Retina (tissue), 1 donor: ENCODE measurements around the gene PDZD2.
"Not testable (repeated sequence)": the region's sequence is repeated elsewhere in the genome, so short reads cannot be mapped to it uniquely, and the experiment has no call there.

ENCODE experiments used
- DNase-seq: peaks from one replicate; pipeline ENCODE4 v3.0.0-alpha.2; 2016

PDZD2 gene

DNA sequence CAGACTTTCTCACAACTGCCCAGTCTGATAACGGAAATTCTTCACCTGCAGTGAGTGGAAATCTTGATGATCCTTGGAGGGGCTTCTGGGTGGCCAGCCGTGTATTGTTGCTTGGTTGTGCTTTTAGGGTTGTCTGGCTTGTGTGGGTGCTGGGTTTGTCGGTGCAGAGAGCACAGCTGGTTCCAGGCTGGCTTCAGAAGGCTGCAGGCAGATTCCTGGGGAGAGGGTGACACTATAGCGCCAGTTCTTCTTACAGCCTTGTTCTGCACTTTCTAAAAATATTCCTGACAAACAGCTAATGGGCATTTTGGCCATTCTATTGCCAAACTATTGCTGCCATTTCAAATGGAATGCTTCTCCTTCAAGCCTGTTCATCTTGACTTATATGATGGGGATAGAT, 99.3 kb downstream of the PDZD2 start:
- no peak for DNase-seq

DNA sequence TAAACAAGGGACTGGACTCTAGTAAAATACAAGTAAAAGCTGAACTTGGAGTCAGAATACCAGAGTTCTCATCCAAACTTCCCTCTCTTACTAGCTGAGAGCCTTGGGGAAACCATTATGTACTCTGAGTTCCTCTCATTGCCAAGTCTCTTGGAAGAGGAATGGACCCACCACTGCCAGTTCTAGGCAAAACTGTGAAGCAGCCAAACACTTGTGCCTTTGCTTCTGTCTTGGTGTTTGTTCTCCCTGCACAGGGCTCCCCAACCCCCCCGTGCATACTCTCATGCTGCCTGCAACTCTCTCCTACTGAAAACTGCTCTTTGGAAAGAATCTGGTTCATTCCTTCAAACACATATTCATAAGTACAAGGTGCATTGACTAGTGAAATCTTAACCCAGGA, 102.6 kb downstream of the PDZD2 start:
- DNase-seq: no peak

DNA sequence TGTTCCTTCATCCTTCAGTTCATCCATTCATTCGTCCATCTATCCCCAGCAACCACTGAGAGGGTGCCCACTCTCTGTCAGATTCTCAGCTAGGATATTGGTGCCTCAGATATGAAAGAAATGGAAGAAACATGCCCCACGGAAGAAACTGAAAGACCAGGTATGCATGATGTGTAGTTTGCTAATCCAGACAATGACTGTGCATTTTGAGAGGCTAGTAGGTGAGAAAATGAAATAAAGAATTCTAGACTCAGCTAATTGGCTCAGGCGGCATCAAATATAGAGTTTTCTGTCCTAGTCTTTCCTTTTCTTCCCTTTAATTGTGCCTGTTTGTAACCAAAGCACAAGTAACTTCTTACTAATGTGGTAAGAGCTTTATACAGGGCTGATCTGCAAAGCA, 104.7 kb downstream of the PDZD2 start:
- DNase-seq: no peak

DNA sequence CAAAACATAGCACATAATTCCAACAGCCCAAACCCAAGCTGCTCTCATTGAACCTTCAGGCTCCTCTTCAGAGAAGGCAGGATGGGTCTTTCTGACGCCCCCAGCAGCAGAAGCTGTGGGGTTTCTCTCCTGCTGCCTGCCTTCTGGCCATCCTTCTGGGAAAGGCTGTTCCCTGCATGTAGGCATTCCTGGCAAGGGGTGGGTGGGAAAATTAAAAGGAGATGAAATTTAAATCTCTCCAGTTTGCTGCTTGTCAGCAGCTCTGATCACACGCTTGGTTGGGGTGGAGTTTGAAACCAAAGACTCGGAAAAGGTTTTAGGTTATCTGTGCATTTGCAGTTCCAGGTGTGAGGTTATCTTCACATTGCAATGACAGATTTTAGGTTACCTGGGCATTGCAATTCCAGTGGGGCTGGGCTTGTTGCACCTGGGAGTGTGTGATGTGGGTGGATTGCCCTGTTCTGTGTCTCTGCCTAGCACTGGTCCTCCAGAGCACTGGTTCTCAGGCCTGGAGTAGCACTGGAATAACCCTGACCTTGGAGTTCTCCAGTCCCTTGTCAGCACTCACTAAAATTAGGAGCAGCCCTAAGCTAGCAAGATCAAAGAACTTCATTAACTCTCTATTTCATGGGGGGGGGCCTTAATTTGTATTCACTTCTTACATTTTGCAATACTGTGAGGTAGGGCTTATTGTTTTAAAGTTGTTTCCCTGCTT, 109.7 kb downstream of the PDZD2 start:
- no peak for DNase-seq

- no peak for DNase-seq
Measured at GRCh38 chr5:31750215-31750614, 111.3 kb downstream of the PDZD2 start.

DNA sequence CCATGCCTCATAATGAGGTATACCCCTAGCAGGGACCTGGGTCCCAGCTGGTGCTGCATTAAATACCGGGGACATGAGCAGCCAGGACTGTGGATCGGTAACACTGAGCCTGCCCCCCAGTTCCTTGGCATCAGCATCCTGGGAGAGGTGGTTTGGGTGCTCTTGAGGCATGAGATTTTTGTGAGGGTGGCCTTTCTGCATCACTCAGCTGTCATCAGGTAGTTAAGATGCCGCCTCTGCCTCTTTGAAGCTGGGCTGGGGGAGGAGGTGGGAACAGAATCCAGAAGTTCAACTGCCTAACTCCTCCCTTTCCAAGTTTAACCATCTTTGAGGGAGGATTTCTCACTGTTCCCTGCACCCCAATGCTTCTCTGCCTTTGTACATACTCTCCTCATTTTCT, 112.7 kb downstream of the PDZD2 start:
- DNase-seq: no peak

DNA sequence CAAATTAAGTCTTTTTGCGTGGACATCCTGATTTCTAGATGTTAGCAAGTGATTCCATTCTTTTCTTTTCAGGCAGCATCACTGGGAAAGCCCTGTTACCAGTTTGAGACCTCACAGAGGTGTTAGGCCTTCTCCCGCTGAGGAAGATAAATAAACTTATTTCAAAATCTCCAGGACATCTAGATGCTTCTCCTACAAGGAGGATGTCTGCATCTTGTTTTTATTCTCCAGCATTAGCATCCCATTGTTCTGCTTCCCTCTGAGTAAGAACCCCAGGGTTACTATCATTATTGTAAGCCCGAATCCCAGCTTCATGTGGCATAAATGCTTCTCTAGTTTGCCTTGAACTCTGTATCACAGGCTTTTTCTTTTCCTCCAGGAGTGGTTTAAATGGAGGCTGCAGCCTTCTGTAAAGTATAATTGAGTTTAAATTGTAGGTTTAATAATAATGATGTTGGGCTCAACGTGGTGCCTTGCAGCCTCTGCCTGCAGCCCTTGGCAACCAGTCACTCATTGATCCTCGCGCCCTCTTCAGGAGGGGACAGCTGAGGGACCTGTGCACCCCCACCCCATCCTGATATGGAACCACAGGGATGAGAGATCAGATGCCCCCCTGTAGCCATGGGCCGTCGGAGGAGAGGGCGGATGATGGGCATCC, 114.9 kb downstream of the PDZD2 start:
- DNase-seq: no peak

DNA sequence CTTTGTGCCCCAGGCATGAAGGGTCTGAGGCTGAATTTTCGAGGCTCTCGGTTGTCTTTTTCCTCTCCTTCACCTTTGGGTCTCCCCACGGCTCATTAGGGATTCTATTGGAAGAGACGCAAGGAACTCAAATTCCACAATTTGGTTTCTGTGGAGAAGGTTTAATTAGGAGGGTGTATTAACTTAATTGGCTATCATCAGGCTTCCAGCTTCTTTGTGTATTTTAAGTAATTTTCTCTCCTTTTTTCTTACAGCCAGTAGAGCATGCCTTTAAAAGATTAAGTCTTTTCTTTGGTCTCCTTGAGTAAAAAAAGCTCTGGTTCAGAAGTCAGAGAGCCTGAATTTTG, 115.4 kb downstream of the PDZD2 start:
- peak; percentile 16 for DNase-seq

GRCh38 chr5:31754741-31755675, 116.1 kb downstream of the PDZD2 start:
- peak; percentile 32 for DNase-seq

DNA sequence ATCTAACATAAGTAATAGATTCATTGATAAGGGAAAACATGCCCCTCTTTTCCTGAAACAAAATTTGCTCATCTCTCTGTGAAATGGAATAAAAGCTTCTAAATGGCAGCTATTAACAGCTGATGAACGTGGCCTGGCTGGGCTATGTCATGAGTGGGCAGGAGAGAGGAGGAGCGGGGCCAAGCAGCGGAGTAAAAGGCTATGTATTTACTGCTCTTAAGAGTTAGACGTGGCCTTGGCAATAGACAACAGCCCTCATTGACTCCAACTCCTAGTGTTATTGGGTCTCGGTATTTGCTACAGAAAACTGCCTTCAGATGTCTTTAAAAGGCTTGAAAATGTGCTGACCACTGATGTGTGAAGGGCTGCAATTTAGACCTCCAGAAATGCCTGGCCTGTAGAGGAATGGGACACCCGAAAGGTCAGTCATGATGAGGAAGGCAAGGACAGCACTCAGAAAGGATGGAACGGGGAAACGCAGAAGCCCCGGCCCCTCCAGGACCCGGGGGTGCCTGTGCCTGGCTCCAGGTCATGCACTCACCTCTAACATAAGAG, 116.8 kb downstream of the PDZD2 start:
- peak; percentile 36 for DNase-seq

GRCh38 chr5:31757806-31758205, 118.9 kb downstream of the PDZD2 start:
- DNase-seq: peak; percentile 36

- no peak for DNase-seq
Measured at GRCh38 chr5:31758803-31759425, 120.0 kb downstream of the PDZD2 start.

DNA sequence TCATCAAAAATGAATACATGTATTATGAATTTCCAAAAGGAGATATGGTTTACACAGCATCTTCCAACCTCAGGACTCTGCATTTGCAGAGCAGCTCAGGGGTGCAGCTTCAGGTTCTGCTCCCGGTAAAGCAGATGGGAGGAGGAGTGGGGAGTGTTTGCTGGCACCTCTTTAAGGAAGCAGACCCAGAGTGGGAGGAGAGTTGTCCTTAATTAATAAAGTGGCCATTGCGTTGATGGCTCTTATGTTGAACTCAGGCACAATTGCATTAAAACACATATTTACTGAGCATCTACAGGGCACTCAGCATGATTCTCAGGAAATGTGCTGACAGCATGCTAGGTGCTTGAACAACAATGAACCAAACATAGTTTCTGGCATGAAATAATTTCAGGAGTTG, 121.0 kb downstream of the PDZD2 start:
- no peak for DNase-seq

- no peak for DNase-seq
Measured at GRCh38 chr5:31761877-31762276, 122.9 kb downstream of the PDZD2 start.

- DNase-seq: no peak
Measured at GRCh38 chr5:31763424-31763823, 124.5 kb downstream of the PDZD2 start.

DNA sequence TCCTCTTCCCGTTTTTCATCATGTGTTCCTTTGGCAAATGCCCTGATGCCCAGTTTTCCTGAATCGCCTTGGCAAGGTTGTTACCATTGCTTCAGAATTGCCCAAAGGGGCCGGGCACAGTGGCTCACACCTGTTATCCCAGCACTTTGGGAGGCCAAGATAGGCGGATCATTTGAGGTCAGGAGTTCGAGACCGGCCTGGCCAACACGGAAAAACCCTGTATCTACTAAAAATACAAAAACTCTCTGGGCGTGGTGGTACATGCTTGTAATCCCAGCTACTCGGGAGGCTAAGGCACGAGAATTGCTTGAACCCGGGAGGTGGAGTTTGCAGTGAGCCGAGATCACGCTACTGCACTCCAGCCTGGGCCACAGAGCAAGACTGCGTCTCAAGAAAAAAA, 125.8 kb downstream of the PDZD2 start:
- DNase-seq: not testable (repeated sequence)

GRCh38 chr5:31767335-31768031, 128.6 kb downstream of the PDZD2 start:
- no peak for DNase-seq

GRCh38 chr5:31768046-31768445, 129.1 kb downstream of the PDZD2 start:
- no peak for DNase-seq

DNA sequence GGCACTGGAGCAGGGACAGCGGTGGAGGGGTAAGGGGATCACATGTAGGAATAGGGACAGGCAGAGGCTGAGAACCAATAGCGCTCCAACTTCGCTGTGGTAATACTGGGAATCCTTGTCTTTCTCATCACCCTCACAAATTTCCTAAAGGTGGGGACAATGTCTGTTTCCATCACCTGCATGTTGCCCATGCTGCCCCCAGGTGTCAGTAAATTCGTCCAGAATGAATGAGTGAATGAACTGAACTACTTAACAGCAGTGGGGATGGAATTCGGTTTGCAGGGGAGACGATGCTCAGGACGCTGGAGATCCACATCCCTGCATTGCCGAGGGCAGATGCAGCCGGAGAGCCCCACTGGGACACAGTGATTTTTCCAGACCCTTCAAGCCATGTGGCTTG, 129.9 kb downstream of the PDZD2 start:
- no peak for DNase-seq

DNA sequence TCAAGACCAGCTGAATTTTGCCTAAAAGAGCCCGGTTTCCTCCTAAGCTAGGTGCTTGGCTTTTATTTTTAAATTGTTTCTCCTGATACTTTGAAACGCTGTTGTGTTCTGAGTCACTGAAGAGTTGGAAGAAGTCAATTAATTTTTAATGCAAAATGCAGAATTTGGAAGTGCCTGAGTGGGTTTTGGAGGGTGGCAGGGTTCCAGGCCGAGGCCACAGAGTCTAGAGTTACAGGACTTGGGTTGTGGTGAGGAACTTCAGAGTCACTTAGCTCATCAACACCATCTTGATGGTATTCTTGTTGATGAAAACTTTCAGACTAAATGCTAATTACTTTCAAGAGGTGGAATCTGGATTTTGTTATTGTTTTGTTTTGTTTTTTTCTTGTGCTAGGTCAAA, 130.6 kb downstream of the PDZD2 start:
- DNase-seq: no peak

- DNase-seq: peak; percentile 60
Measured at GRCh38 chr5:31770132-31770720, 131.3 kb downstream of the PDZD2 start.

DNA sequence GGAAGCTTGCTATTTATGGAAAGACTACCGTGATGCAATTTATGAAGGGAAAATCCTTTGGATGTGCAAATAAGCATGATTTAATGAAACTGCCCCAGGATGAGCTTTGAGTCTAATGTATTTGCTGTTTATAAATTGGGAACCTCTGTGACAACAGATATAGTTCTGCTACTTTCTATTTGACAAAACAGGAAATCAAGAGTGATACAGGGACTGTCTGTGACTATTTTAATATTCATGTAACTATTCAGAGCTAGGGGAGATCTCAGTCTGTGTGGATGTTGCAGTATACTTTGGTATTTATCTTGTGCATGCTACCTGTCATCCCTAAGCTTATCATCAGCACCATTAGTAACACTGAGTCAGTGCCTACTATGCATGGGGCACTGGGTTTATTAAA, 132.1 kb downstream of the PDZD2 start:
- DNase-seq: no peak
